Measurements from ENCODE around the gene IL1R2. TPM values are rescaled to one million over a fixed set of nuclear protein-coding genes. Genes with fewer than 3 reads are reported as not detected.

IL1R2 gene
- total RNA-seq, 1 experiment from 2014 or later, result 0.22 TPM

GRCh38 chr2:102015399-102015798 is 23.6 kb downstream of the IL1R2 start:
- ChIA-PET POLR2A (no interaction called here), CTCF (interaction anchor here (1.7 to 1.8 kb wide), 2 partner anchors 9 to 225 kb away, joined by 5 to 6 read pairs; no protein-coding TSS in a partner anchor)
- ATAC-seq (no peak), DNase-seq (ENCODE audit: low spot score) (no peak)
- Mint-ChIP-seq H3K9me3 (peaks cover 15% of the 10 kb centered on the region), H3K4me3 (no peak overlapping the region), H3K27ac (no peak overlapping the region), H3K4me1 (no peaks in the 10 kb centered on the region), H3K36me3 (no peaks in the 10 kb centered on the region), H3K27me3 (ENCODE audit: low read depth) (no peaks in the 10 kb centered on the region)
- TF ChIP-seq ESRRA (CRISPR knock-in tag; IDR thresholded peaks at IDR 0.05; ENCODE audit: borderline replicate concordance) (no peak), ZNF425 (CRISPR knock-in tag; conservative IDR thresholded peaks at IDR 0.05) (no peak), ZNF671 (CRISPR knock-in tag; IDR thresholded peaks at IDR 0.05) (no peak), EMX1 (CRISPR knock-in tag; IDR thresholded peaks at IDR 0.05) (no peak), FOXK1 (CRISPR knock-in tag; IDR thresholded peaks at IDR 0.05) (no peak), GRHL2 (CRISPR knock-in tag; IDR thresholded peaks at IDR 0.05; ENCODE audit: insufficient replicate concordance, severe bottlenecking) (no peak), MYBL2 (CRISPR knock-in tag; IDR thresholded peaks at IDR 0.05) (no peak), ZNF423 (CRISPR knock-in tag; IDR thresholded peaks at IDR 0.05) (no peak), CBFB (CRISPR knock-in tag; IDR thresholded peaks at IDR 0.05; ENCODE audit: low read depth) (no peak), AR (CRISPR knock-in tag; IDR thresholded peaks at IDR 0.05) (no peak), SMAD3 (CRISPR knock-in tag; IDR thresholded peaks at IDR 0.05; ENCODE audit: borderline replicate concordance) (no peak), ZNF396 (CRISPR knock-in tag; IDR thresholded peaks at IDR 0.05; ENCODE audit: borderline replicate concordance) (no peak), ZBTB43 (CRISPR knock-in tag; IDR thresholded peaks at IDR 0.05) (no peak), CDX4 (CRISPR knock-in tag; IDR thresholded peaks at IDR 0.05; ENCODE audit: borderline replicate concordance) (no peak)

GRCh38 chr2:102016399-102016955 is 24.7 kb downstream of the IL1R2 start:
- Mint-ChIP-seq H3K36me3 (no peaks in the 10 kb centered on the region), H3K27me3 (ENCODE audit: low read depth) (no peaks in the 10 kb centered on the region), H3K4me3 (no peak overlapping the region), H3K4me1 (0 out of 2 replicates have a peak, but pooled peaks cover 3% of the 10 kb centered on the region), H3K9me3 (peaks cover 15% of the 10 kb centered on the region), H3K27ac (no peak overlapping the region)
- TF ChIP-seq PRRX2 (CRISPR knock-in tag; IDR thresholded peaks at IDR 0.05), result no peak
- TF ChIP-seq EMX1 (CRISPR knock-in tag; IDR thresholded peaks at IDR 0.05), result no peak
- no peak for TF ChIP-seq E2F5 (CRISPR knock-in tag; IDR thresholded peaks at IDR 0.05)
- TF ChIP-seq TEAD4 (CRISPR knock-in tag; IDR thresholded peaks at IDR 0.05), result no peak
- no peak for TF ChIP-seq ERG (CRISPR knock-in tag; IDR thresholded peaks at IDR 0.05)
- no peak for TF ChIP-seq HMGXB4 (CRISPR knock-in tag; IDR thresholded peaks at IDR 0.05)
- no peak for TF ChIP-seq ATF3 (CRISPR knock-in tag; conservative IDR thresholded peaks at IDR 0.05)
- POLR2A ChIA-PET, result no interaction called here
- DNase-seq (ENCODE audit: low spot score), result no peak
- CTCF ChIA-PET, result interaction anchor here (1.8 kb wide), 1 partner anchor 11 kb away, joined by 6 read pairs; no protein-coding TSS in a partner anchor
- ATAC-seq, result no peak
